K562 (cell line): ENCODE results near the gene P2RX1. TPM values are rescaled to one million over a fixed set of nuclear protein-coding genes. Genes with fewer than 3 reads are reported as not detected.

Source experiments
- ATAC-seq: fragments of 200-7000 bp; cut with Tn5 transposase; 3 replicates; pipeline ENCODE4 v1.9.1; 2020; ENCODE audit warnings: moderate library complexity
- BruUV-seq: library from RNA; stranded (reverse); fragments of 400-500 nt; replicated peaks from 2 replicates; lab custom pipeline; 2021; lab: Mats Ljungman, UMichigan
- CTCF ChIA-PET: fragments of 300-600 bp; formaldehyde crosslinking; extraction: SDS; loops from one replicate; lab custom pipeline; 2021; ENCODE audit warnings: low intra/inter-chr PET ratio; lab: Yijun Ruan, JAX
- POLR2A ChIA-PET: fragments of 300-600, 350-650 bp; sonication (Branson Sonifier 250); formaldehyde crosslinking; extraction: SDS; loops from one replicate; lab custom pipeline; 2021; ENCODE audit warnings: antibody characterized with exemption, inconsistent platforms; lab: Yijun Ruan, JAX
- DNase-seq, 4 experiments: peaks; one replicate each; pipeline versions ENCODE4 v3.0.0 to v3.0.0-alpha.2; 2011 to 2018; ENCODE audit warnings: low spot score in 3 of 4, mixed read lengths in 3 of 4; ENCODE audit errors: extremely low read depth in 1 of 4
- FAIRE-seq: peaks from 2 replicates; lab custom pipeline; 2011; peaks lifted over from hg19 to GRCh38; lab: Jason Lieb, UNC
- H2AFZ ChIP-seq: 2 replicates; pipeline ENCODE4 v1.6.0; 2011; ENCODE audit warnings: low read depth, low read length, control low read depth, inconsistent platforms
- H3K27ac ChIP-seq: fragments of 200-600 bp; 3 replicates; pipeline ENCODE4 v1.8.0; 2011; ENCODE audit warnings: low read depth, mild to moderate bottlenecking, control low read depth, inconsistent platforms, low read length, moderate library complexity, mixed read lengths; ENCODE audit errors: extremely low read depth
- H3K27me3 ChIP-seq, 2 experiments: fragments of 300-600 bp in 1 of 2; 2 replicates in 1 of 2; 3 replicates in 1 of 2; pipeline versions ENCODE4 v1.6.0 to v1.8.0; 2011; ENCODE audit warnings: inconsistent platforms in 2 of 2, low read length in 2 of 2, mild to moderate bottlenecking in 1 of 2, mixed read lengths in 1 of 2, moderate library complexity in 1 of 2; ENCODE audit not compliant: control insufficient read depth in 2 of 2, insufficient read depth in 2 of 2
- H3K36me3 ChIP-seq: fragments of 300-600 bp; 3 replicates; pipeline ENCODE4 v1.8.0; 2011; ENCODE audit warnings: mild to moderate bottlenecking, low read length, inconsistent platforms; ENCODE audit not compliant: control insufficient read depth, insufficient read depth
- H3K4me1 ChIP-seq, 2 experiments: fragments of 200-600 bp in 1 of 2; replicated peaks in 1 of 2; 2 replicates in 1 of 2; 3 replicates in 1 of 2; pipeline versions ENCODE4 v1.5.1 to v1.8.0; 2011; ENCODE audit warnings: inconsistent platforms in 2 of 2, low read length in 2 of 2, mild to moderate bottlenecking in 1 of 2, mixed read lengths in 1 of 2, moderate library complexity in 1 of 2; ENCODE audit not compliant: control insufficient read depth in 2 of 2, insufficient read depth in 2 of 2
- H3K4me2 ChIP-seq: 2 replicates; pipeline ENCODE4 v1.6.1; 2011; ENCODE audit warnings: low read length, control low read depth, inconsistent platforms, mixed read lengths; ENCODE audit not compliant: insufficient read depth
- H3K4me3 ChIP-seq: fragments of 200-600 bp; sonication (generic), shearing (Covaris generic); 2 replicates; pipeline ENCODE4 v1.5.1; 2016; ENCODE audit warnings: control low read depth, inconsistent platforms
- H3K79me2 ChIP-seq: fragments of 200-600 bp; 3 replicates; pipeline ENCODE4 v1.8.0; 2011; ENCODE audit warnings: low read length, inconsistent platforms; ENCODE audit not compliant: control insufficient read depth, insufficient read depth
- H3K9ac ChIP-seq, 2 experiments: 2 replicates each; pipeline versions ENCODE4 v1.6.0 to v1.6.1; 2011; ENCODE audit warnings: low read depth in 2 of 2, low read length in 2 of 2, control low read depth in 1 of 2, inconsistent platforms in 1 of 2, mild to moderate bottlenecking in 1 of 2, mixed read lengths in 1 of 2; ENCODE audit not compliant: insufficient read depth in 1 of 2
- H3K9me1 ChIP-seq: one replicate; pipeline ENCODE4 v1.6.0; 2011; ENCODE audit warnings: inconsistent platforms, mild to moderate bottlenecking, low read length, moderate library complexity; ENCODE audit not compliant: control insufficient read depth, insufficient read depth
- H3K9me3 ChIP-seq: replicated peaks from 2 replicates; pipeline ENCODE4 v1.5.1; 2011; ENCODE audit warnings: low read depth, low read length, inconsistent platforms; ENCODE audit not compliant: control insufficient read depth, insufficient read depth
- H4K20me1 ChIP-seq: replicated peaks from 2 replicates; pipeline ENCODE4 v1.6.1; 2011; ENCODE audit warnings: low read length, inconsistent platforms, mixed read lengths; ENCODE audit not compliant: control insufficient read depth, insufficient read depth
- CAMTA2 ChIP-seq: fragments of 250-450 bp; sonication (Bioruptor Pico); conservative IDR thresholded peaks from 2 replicates; pipeline ENCODE4 v1.5.1; 2022
- CBX5 ChIP-seq: IDR thresholded peaks from 2 replicates; pipeline ENCODE4 v1.6.1; 2014; ENCODE audit warnings: low read depth, borderline replicate concordance
- CTCFL ChIP-seq: IDR thresholded peaks from 2 replicates; pipeline ENCODE4 v1.6.1; 2011; ENCODE audit warnings: borderline replicate concordance, low read depth, mild to moderate bottlenecking, moderate library complexity, low read length; ENCODE audit not compliant: insufficient read depth, poor library complexity, severe bottlenecking
- KAT8 ChIP-seq: fragments of 450-650 bp; IDR thresholded peaks from 2 replicates; pipeline ENCODE4 v1.6.1; 2016; ENCODE audit warnings: low read depth, mild to moderate bottlenecking
- NFXL1 ChIP-seq: fragments of 450-650 bp; formaldehyde crosslinking; IDR thresholded peaks from 2 replicates; pipeline ENCODE4 v1.4.0; 2021; ENCODE audit warnings: mild to moderate bottlenecking
- POLR2G ChIP-seq: fragments of 200-400 bp; formaldehyde crosslinking; IDR thresholded peaks from 2 replicates; pipeline ENCODE4 v1.6.1; 2017; ENCODE audit warnings: low read depth, mild to moderate bottlenecking, antibody characterized with exemption, low read length, moderate library complexity
- RBM22 ChIP-seq: fragments of 200-400 bp; formaldehyde crosslinking; IDR thresholded peaks from 2 replicates; pipeline ENCODE4 v1.6.1; 2018; ENCODE audit warnings: low read length, low read depth; ENCODE audit not compliant: poor library complexity, severe bottlenecking
- RHOXF2B ChIP-seq: fragments of 250-450 bp; sonication (Bioruptor Pico); conservative IDR thresholded peaks from 2 replicates; pipeline ENCODE4 v1.5.1; 2021
- SETDB1 ChIP-seq: IDR thresholded peaks from one replicate; pipeline ENCODE4 v1.6.1; 2012; ENCODE audit warnings: low read length, control low read depth, inconsistent platforms
- SIN3A ChIP-seq, 2 experiments: fragments of 150-350 bp in 1 of 2; IDR thresholded peaks; 2 replicates each; pipeline ENCODE4 v1.6.1; 2011 to 2016; ENCODE audit warnings: borderline replicate concordance in 2 of 2, low read depth in 2 of 2, low read length in 2 of 2, mild to moderate bottlenecking in 2 of 2, moderate library complexity in 2 of 2; ENCODE audit not compliant: control insufficient read depth in 1 of 2
- SP1 ChIP-seq: sonication (generic); formaldehyde crosslinking; IDR thresholded peaks from 2 replicates; pipeline ENCODE4 v1.8.1; 2022; ENCODE audit warnings: mild to moderate bottlenecking, missing genetic modification reagents
- ZFPM2 ChIP-seq: fragments of 250-450 bp; sonication (Bioruptor Pico); IDR thresholded peaks from 2 replicates; pipeline ENCODE4 v1.5.1; 2022; ENCODE audit warnings: mild to moderate bottlenecking
- WGBS: fragments of 100-300 bp; shearing (Covaris generic); methylation state at CpG from one replicate; pipeline ENCODE4 v1.1.6; 2016; ENCODE audit warnings: low coverage, mixed read lengths; ENCODE audit not compliant: insufficient coverage; ENCODE audit errors: missing lambda C conversion rate; 5-methylcytosine and 5-hydroxymethylcytosine counted together
- in situ Hi-C: fragments of 300-500 bp; cut with MboI; formaldehyde crosslinking; loops from 4 replicates; pipeline ENCODE4 v1.15.0; 2018; ENCODE audit warnings: inconsistent platforms, mixed read lengths
- intact Hi-C: fragments of 100-400 bp; cut with micrococcal nuclease; formaldehyde crosslinking; loops from 2 replicates; pipeline ENCODE4 v1.14.2; 2022
- polyA plus RNA-seq, 8 experiments: library from polyadenylated mRNA; depleted of rRNA in 4 of 8; stranded (reverse) in 5 of 8; unstranded in 3 of 8; fragments of >200 nt; fragmentation: Nextera tagmentation in 2 of 8; fragmentation: Illumina TruSeq in 1 of 8; extraction: Ambion mirVana in 2 of 8; extraction: Trizol in 1 of 8; gene quantifications; 2 replicates each; pipeline versions ENCODE4 v1.2.1 to v1.2.3, GENCODE V29; 2011 to 2014; ENCODE audit warnings: inconsistent platforms in 1 of 8, missing spikeins in 1 of 8
- total RNA-seq, 7 experiments: library from RNA; depleted of rRNA in 6 of 7; stranded (reverse); fragments of >200 nt in 6 of 7; fragmentation: Illumina TruSeq in 2 of 7; extraction: Trizol in 2 of 7; gene quantifications; 2 replicates each; pipeline versions ENCODE4 v1.2.1 to v1.2.3, GENCODE V29; 2011 to 2021; ENCODE audit warnings: low replicate concordance in 1 of 7
- TF ChIP-seq, protein P1 (sequence below): fragments of 450-650 bp; IDR thresholded peaks from 2 replicates; pipeline ENCODE4 v1.6.1; 2016; ENCODE audit warnings: missing biosample characterization, missing genetic modification characterization

Gene P2RX1
- total and polyA plus RNA-seq, 9 of the 15 experiments (the other 6 are each of a cell fraction or from before 2014, with no cell fraction given) = 0.27 to 20.3 (median 10.3) TPM

DNA sequence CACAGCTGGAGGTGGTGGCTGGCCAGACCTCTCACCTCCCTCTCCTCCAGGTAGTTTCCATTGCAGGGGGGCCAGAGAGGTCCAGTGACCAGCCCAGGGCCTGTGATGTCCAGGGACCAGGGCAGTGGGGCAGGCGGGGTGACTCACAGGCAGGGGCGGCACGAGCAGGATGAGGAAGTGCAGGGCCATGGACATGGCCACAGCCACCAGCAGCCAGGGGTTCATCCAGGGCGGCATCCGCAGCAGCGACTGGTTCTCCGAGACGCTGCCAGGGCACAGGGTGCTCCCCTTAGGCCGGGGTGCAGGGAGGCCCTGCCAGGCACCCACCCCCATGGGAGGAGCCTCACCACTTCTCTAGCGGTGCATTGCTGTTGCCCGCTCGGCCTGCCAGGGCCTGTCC lies 12.9 kb upstream of the P2RX1 start:
- ATAC-seq = no peak
- Histone ChIP-seq H4K20me1 (no peaks in the 10 kb centered on the region), H3K79me2 (no peaks in the 10 kb centered on the region), H2AFZ (no peak overlapping the region), H3K9me3 (no peaks in the 10 kb centered on the region), H3K9ac (peak overlapping the region in 1 of 2 experiments; percentile 4; a peak in 1 of 4 replicates), H3K36me3 (peaks cover 37% of the 10 kb centered on the region; the same call in 2 of the 3 replicates), H3K27ac (no peak overlapping the region), H3K4me1 (peaks cover 2 to 24% of the 10 kb centered on the region in 2 experiments; a peak in 2 of 5 replicates), H3K9me1 (no peaks in the 10 kb centered on the region), H3K4me3 (no peak overlapping the region), H3K27me3 (no peaks in the 10 kb centered on the region)
- no TSS peak for BruUV-seq
- intact Hi-C loops = no loop called here
- no peak for DNase-seq
- WGBS = 89% methylated on average over 9 of the region's 12 CpGs
- ChIA-PET POLR2A (interaction anchor here (0.8 kb wide), 1 partner anchor 9 kb away, joined by 4 read pairs; no protein-coding TSS in a partner anchor), CTCF (no interaction called here)
- TF ChIP-seq POLR2G (peak; percentile 62), NFXL1 (CRISPR knock-in tag) (0 out of 2 replicates have a peak, but pooled peaks have one; percentile 41), SIN3A (IDR thresholded peaks at IDR 0.05; ENCODE audit: borderline replicate concordance in 2 of 2, control insufficient read depth in 1 of 2, low read depth in 2 of 2, low read length in 2 of 2) (no peak), RBM22 (peak; percentile 51)
- TF ChIP-seq, all 486 proteins: peak for 3
- in situ Hi-C loops = no loop called here
- H3K4me2 ChIP-seq = no peak overlapping the region
- no peak for FAIRE-seq

DNA sequence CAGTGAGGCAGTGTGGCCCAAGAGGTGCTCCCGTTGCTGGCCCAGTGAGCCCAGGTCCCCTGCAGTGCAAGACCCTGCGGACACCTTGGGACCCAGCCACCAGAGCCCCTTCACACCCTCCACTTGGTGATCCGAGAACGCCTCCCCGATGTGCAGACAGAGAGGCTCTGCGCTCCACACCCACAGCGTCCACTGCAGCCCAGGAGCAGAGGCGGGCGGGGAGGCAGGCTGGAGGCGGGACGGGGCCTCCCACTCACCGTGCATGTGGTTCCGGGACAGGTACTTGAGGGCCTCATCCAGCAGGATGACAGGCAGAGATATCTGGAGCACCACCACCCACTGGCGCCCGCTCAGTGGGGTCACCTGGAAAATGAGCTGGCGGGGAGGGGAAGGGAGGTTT lies 12.1 kb upstream of the P2RX1 start:
- 65% methylated on average over 5 of the region's 16 CpGs for WGBS
- in situ Hi-C loops (no loop called here), intact Hi-C loops (no loop called here)
- CTCF ChIA-PET = no interaction called here
- FAIRE-seq = no peak
- Histone ChIP-seq H3K27me3 (no peaks in the 10 kb centered on the region), H3K27ac (no peak overlapping the region), H3K9me1 (no peaks in the 10 kb centered on the region), H3K4me3 (no peak overlapping the region), H4K20me1 (no peaks in the 10 kb centered on the region), H2AFZ (no peak overlapping the region), H3K9me3 (no peaks in the 10 kb centered on the region), H3K9ac (no peak overlapping the region), H3K4me2 (no peak overlapping the region), H3K79me2 (no peaks in the 10 kb centered on the region), H3K36me3 (peaks cover 37% of the 10 kb centered on the region; the same call in 2 of the 3 replicates), H3K4me1 (peaks cover 2 to 24% of the 10 kb centered on the region in 2 experiments; a peak in 2 of 5 replicates)
- no peak for DNase-seq
- BruUV-seq = no TSS peak
- no peak for ATAC-seq
- POLR2A ChIA-PET = interaction anchor here (0.8 kb wide), 1 partner anchor 9 kb away, joined by 4 read pairs; no protein-coding TSS in a partner anchor
- no peak for TF ChIP-seq CBX5
- TF ChIP-seq, protein P1, sequence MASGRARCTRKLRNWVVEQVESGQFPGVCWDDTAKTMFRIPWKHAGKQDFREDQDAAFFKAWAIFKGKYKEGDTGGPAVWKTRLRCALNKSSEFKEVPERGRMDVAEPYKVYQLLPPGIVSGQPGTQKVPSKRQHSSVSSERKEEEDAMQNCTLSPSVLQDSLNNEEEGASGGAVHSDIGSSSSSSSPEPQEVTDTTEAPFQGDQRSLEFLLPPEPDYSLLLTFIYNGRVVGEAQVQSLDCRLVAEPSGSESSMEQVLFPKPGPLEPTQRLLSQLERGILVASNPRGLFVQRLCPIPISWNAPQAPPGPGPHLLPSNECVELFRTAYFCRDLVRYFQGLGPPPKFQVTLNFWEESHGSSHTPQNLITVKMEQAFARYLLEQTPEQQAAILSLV (tag) = no peak
- no peak for TF ChIP-seq SP1
- TF ChIP-seq KAT8 = no peak
- TF ChIP-seq SETDB1 = no peak
- TF ChIP-seq CTCFL = no peak
- no peak for TF ChIP-seq RHOXF2B (CRISPR knock-in tag)
- no peak for TF ChIP-seq ZFPM2
- no peak for TF ChIP-seq CAMTA2 (CRISPR knock-in tag)
